AG20443 (cell line): Measurements from ENCODE around the gene CCDC85A.
"Not testable (repeated sequence)": the region's sequence is repeated elsewhere in the genome, so short reads cannot be mapped to it uniquely, and the experiment has no call there.

Source experiments
- DNase-seq: peaks from one replicate; pipeline ENCODE4 v3.0.0; 2012; ENCODE audit warnings: low spot score, mixed read lengths

The CCDC85A gene

DNA sequence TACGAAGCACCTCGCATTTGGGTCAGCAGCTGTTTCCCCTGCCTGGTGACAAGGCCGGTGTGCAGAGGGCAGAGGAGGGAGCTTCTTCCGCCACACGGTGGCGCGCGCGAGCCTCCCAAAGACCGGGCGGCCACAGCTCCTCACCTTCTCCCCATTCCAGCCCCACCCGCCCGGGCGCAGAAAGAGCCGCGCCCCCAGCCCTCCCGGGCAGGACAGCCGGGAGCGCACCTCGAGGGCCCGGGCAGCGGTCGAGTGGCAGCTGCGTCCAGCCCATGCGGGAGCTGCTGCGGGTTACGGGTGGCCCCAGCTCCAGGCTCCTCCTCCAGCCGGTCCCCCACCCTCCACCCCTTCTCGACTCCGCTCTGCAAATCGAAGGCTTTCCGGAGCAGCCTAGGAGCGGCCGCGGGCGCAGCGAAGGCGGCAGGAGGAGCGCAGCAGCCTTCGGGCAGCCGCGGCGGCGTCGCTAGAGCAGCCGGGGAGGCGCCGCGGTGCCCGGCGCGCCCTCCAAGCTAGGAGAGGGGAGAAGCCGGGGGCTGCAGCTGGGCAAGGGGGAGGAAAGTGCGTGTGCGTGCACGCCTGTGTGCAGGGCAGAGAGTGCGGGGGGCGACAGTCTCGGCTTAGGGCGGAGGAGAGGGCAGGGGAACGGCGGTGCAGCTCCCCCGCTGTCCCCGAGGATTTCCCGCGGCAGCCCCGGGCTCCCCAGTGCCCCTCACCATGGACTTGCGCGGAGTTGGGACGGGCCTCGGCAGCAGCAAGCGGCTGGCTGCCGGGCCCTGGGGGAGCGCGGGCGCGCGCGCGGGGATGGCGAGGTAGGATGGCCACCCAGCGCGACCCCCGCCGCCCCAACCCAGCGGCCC is at the start of gene CCDC85A:
Gene CCDC85A (plus strand): TSS at position 348 of the 857 bp plus-strand sequence. CDS start 635 bp downstream, outside the sequence.
- DNase-seq, result peak; percentile 94

DNA sequence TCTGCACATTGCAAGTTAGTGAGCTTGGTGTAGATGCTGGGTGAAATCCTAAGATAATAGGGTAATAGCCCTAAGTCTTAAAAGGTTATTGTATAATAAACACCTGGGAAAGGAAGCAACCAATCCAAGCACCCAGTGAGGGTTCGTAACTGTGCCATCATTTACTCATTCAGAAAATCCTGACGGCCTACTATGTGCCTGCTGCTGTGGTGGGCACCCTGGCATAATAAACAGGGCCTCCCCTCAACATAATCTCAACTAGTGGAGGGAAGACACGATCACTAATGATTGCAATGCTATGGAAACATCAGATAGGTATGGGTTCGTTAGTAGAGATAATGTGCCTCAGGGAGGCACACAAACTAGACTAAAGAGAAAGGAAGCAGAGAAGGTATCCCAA is 48.9 kb upstream of the CCDC85A start:
- DNase-seq, result no peak

DNA sequence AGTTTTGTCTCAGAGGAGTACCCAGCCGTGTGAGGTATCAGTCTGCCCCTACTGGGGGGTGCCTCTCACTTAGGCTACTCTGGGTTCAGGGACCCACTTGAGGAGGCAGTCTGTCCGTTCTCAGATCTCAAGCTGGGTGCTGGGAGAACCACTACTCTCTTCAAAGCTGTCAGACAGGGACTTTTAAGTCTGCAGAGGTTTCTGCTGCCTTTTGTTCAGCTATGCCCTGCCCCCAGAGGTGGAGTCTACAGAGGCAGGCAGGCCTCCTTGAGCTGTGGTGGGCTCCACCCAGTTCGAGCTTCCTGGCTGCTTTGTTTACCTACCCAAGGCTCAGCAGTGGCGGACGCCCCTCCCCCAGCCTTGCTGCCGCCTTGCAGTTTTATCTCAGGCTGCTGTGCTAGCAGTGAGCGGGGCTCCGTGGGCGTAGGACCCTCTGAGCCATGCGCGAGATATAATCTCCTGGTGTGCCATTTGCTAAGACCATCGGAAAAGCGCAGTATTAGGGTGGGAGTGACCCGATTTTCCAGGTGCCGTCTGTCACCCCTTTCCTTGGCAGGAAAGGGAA is 41.2 kb upstream of the CCDC85A start:
- DNase-seq, result not testable (repeated sequence)

DNA sequence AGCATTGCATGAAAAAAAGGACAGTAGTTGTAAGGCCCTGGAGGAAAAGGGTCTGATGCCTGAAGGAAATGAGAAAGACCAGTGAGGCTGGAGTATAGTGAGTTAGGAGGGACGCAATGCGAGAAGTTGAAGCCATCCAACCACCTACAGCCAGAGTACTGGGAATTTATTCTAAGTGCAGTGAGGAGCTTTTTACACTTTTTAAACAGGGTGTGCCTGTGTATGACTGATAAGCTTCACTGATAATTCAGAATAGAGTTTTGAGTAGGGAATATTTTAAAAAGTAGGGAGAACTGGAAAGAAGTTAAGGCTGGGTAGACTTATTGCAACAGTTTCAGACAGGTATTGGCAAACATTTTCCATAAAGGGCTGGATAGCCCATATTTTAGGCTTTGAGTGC is 35.9 kb upstream of the CCDC85A start:
- no peak for DNase-seq

DNA sequence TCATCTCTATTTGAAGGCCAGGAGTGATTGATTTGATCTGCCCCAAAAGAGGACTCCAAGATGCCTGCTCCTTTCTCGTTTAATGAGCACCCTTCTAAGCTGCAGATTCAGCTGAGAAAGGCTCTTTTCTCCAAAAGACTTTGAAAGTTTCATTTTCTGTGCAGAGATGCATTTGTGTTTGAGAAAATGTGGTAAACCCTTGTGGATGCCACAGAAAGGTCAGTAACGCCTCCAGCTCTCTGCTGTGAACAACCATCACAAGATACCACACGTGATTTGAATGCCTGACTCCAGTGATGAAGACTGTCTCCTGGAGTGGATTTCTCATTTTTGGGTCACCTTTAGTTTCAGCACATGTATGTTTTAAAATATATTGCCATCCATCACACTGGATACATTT is 35.0 kb upstream of the CCDC85A start:
- no peak for DNase-seq

DNA sequence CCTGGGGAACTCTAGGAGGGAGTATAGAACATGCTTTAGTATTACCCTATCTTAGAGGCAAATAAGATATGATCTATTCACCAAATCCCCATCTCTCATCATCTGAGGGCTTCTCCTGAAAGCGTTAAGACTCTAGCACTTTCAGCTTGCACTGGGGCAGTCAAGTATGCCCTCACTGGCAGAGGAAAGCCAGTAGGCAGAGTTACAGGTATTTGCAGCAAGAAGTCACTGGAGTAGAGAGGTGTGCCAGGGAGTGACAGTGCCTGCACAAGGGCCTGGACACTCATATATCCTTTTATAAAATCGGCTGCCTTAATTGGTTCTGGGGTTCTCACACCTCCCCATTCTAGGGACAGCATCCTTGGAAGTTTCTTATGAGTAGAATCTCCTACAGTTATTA is 31.9 kb upstream of the CCDC85A start:
- DNase-seq, result no peak

DNA sequence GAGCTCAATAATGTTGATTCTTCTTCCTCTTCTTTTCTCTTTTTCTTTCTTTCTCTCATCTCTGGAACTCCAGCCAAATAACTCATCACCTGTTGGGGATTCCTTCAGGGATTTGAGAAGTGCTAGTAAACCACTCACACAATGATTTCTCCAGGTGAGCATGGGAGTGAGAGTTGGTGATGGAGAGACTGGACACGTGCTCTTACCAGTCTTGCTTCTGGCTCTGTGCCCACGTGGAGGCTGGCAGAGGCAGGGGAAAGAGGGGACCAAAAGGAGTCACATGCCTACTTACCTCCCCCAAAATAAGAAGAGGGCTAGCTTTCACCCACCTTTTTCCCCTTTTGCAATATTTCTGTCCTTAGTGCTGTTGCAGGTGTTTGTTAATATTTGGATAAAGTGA is 28.6 kb upstream of the CCDC85A start:
- DNase-seq, result no peak

DNA sequence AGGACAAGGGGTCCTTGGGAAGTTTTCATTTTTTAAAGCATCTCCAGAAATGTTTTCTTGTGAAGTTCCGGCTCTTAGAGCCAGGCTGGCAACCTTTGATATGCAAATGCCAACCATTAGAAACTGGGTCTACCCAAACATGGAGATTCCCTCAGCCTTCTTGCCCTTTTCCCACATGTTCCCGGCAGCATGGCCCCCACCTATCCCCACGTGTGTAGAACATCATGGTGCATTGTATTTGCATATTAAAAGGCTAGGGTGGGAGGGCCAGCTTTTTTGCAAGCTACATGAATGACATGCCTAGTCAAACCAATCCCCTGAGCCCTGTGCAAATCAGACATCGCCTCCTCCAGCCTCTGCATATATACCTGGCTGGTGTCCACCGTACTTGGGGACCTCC is 23.9 kb upstream of the CCDC85A start:
- not testable (repeated sequence) for DNase-seq

DNA sequence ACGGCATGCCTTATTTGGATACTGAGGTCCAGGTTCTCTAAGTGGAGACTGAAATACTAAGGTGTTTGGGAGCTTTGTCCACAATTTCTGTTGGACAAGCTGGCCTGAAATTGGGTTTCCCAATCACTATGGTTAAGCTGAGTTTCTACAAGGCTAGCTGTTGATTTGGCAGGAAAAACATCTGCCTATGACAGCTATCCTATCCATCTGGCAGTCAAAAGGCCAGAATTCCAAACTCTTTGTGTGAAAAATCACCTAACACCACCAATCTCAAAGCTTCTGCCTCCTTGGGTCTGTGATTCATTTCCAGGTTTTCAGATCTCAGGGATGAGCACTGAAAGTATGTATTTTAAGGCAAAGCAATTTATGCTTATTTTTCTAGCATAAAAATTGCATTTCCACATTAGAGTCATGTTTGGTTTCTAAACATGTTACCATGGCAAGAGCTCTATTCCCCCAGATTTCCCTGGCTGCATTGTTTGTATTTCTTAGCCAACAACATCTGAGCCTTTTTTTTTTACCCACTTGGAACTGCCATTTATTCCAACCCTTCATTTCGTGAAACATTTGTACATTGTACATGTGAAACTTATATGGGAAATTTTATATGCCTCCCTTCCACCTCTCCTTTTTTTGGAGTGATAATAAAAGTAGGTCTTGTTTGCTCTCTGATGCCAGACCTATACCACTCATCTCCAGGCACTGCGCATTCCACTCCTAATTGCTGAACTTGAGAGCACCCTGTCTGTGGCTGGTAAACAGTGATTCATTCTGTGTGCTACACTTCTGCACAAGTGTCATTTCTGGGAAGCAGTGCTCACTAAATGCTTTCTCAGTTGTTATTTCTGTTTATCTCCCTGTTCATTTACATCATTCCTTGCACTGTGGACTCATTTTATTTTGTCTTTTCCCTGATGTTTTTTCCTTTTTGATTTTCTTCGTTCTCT is 15.9 kb upstream of the CCDC85A start:
- peak; percentile 54 for DNase-seq

DNA sequence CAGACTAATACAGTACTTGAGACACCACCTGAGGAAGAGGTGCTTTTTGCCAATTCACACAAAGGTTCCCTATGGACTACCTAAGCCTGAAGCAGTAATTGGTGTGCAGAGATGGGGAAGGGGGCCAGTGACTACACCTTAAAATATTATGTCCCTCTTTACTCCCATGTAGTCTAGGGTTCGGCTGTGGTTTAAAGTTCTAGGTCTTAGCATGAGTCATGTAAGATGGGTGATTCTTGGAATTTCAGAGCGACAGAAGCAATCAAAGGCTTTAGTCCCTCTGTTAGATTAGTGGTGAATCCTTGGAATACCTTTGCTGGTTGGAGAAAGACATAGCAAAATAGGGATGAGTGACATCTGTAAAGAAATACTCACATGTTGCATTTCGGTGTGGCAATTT is 14.3 kb upstream of the CCDC85A start:
- DNase-seq, result no peak

DNA sequence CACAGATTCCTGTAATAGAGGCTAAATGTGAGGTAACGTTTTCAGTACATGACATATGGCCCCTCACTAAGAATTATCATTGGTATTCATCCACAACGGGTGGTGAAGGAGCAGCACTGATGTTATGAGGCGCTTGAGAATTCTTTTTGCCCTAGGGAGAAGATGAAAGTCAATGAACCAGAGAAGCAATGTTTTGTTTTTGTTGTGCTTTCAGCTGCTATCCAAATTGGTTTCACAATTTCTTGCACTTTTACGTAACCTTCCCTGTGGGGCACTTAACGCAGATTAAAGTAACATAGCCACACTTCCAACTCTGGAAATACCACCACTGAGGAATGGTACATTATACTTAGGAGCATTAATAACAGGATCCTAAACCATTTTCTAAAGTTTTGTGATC is 13.3 kb upstream of the CCDC85A start:
- DNase-seq, result no peak

DNA sequence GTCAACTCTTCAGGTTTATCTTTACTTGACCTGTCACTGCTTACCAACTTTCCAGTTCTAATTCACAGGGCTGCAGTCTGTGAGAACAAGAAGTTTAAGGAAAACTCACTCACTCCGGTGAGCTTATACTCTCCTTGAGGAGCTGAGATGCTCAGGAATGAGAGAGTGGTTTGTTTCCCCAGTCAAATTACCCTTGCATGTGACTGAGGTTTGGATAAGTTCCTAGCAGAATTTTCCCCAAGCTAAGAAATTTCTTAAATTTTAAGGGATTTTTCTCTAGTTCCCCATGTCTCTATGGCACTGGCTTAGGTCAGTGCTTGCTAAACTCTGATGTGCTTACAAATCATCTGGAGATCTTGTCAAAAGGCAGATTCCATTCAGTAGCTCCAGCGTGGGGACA is 12.8 kb upstream of the CCDC85A start:
- DNase-seq, result peak; percentile 24

DNA sequence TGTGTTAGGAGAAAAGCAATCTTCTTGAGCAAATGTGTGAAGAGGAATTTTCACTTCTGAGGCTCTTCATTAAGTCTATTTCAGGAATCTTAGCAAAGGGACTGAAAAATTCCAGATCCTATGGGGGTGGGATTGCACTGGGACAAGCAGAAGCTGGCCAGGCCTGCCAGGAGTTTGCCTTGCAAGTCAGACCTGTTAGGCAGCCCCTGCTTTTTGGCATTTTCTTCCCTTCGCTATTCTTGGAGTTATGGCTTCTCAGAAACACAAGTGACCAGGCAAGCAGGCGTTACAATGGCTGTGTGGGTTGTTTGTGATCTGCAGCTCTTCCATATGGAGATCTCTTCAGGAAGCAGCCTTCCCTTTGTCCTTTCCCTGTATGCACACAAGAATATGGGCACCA is 8.0 kb upstream of the CCDC85A start:
- DNase-seq, result no peak

DNA sequence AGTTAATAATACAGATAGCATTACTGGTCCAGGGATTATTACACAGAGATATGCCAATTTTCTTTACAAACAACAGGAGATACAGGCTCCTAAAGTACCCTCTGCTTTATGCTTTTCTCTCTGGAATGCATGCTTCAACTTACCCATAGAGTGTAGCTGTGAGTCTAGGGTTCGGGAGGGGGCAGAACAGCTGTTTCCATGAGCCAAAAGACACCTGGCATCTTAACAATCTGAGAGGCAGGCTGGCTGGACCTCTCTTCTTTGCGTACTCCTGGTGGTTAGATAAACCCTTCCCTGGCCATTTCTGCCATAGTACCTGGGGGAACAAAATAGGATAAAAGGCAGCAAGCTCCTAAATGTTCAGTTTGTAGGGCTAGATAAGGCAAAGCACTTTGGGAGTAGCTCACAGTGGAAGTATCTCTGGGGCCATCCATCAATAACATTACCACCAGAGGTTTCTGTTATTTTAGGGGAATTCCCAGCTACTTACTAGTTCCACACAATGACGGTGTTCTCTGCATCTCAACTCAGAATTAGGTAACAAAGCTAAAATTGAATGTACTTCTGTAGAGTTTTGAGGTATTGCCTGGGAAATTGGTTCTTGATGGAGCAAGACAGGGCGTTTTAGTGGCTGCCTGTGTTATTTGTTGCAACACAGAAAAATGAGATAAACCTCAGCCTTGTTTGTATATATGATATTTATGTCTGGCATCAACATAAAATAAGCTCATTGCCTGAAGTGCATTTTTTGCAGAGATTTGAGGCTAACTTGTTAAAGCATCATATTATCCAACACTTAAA is 6.2 kb upstream of the CCDC85A start:
- DNase-seq, result no peak

DNA sequence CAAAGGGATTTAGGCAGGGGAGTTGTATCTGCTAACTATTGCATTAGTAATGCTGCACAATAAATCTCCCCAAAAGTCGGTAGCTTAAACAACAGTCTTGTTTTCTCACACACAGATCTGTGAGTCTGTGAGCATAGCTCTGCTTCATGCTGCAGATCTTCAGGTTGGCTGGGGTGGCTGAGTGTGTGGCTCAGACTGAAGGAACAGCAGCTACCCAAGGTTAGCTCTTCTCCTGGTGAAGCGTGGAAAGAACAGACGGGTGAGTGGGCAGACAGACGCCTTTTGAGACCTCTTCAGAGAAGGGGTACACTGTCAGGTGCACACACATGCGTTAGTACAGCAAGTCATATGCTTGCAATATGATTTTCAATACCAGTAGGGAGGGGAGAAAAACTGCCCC is 3.9 kb upstream of the CCDC85A start:
- DNase-seq, result no peak

DNA sequence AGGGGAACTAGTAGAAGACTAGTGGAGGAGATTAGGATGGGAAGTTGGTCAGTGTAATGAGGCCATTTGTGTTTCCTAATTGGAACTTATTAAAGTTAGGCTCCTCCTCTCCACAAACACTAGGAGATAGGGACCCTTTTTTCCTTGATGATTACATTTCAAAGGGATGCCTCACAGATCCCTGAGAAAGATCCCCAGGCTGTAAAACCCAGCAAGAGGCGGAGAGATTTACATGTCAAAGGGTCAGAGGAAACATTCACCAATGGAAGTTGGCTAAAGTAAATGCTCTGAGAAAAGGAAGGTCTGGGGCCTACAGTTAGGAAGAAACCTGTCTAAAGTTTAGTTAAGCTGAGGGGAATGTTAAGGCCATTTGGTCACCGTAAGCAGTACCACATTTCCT is 1.4 kb upstream of the CCDC85A start:
- no peak for DNase-seq

DNA sequence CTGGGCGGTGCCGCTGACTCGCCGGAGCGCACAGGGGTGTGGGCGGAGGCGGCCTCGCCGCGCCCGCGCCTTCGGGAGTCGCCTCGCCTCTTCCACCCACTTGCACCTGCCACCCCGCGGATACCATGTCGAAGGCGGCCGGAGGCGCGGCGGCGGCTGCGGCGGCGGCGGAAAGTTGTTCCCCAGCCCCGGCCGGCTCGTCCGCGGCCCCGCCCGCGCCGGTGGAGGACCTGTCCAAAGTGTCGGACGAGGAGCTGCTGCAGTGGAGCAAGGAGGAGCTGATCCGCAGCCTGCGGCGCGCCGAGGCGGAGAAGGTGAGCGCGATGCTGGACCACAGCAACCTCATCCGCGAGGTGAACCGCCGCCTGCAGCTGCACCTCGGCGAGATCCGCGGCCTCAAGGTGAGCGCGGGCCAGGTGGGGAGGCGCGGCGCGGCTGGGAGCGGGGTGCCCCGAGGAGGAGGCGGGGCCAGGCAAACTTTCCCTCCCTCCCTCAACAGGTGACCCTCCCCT is 766 bp downstream of the CCDC85A start:
- DNase-seq, result peak; percentile 23

DNA sequence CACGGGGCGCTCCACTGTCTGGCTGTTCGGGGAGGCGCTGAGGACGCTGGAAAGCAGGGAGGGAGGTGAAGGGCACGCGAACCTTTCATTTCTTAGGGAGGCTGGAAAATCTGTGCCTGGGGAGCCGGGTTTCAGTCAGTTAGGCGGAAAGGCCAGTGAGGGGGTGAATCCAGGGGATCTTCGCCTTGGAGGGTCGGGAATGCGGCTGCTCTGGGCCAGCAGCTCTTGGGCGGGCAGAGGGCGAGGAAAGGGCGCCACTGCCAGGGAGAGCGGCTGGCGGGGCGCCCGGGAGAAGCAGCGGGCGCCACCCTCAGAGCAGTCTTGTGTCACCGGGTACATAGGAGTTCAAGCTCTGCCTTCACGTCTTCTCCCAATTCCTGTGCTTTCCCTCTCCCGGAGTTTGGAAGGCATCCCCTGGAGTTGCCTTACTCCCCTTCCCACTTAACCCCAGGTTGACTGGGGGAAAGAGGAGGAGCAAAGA is 1.4 kb downstream of the CCDC85A start:
- DNase-seq, result peak; percentile 68

DNA sequence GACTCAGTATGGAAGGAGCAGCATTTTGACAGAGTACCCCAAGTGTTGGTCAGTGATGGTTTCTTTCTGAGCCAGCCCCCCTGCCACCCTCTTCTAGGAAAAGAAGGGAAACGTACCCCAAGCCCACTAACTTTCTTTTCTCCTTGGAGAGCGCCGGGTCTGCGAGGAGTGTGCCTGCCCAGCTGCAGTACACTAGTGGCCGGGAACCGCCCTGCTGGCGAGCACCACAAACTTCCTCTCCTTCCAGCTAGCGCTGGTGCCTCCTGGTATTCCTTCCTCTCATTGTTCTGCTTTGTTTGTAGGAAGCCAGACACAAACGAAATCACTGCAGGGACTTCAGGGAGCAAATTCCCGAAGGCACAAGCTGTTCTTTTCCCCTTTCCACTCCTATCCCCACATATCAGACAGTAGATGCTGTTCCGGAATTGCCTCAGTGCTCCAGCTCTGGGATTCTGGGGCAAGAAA is 1.8 kb downstream of the CCDC85A start:
- peak; percentile 72 for DNase-seq

DNA sequence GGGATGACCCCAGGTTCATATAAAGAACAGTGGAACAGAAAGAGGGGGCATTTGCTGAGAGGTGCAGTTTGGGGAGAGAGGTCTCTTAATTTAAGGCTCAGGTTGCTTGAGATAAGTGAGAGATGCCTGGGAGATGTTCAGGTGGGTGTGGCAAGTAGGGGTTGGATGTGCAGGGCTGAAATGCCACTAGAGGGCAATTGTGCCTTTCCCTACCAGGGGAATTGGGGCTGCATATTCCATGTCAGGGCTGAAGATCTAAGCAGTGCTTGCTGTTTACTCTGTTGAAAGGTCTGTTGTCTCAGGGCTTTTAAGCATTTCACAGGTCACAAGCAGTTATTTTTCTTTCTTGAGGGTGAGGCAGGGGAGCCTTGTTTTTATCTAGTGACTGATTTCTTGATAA is 7.8 kb downstream of the CCDC85A start:
- DNase-seq, result peak; percentile 61

DNA sequence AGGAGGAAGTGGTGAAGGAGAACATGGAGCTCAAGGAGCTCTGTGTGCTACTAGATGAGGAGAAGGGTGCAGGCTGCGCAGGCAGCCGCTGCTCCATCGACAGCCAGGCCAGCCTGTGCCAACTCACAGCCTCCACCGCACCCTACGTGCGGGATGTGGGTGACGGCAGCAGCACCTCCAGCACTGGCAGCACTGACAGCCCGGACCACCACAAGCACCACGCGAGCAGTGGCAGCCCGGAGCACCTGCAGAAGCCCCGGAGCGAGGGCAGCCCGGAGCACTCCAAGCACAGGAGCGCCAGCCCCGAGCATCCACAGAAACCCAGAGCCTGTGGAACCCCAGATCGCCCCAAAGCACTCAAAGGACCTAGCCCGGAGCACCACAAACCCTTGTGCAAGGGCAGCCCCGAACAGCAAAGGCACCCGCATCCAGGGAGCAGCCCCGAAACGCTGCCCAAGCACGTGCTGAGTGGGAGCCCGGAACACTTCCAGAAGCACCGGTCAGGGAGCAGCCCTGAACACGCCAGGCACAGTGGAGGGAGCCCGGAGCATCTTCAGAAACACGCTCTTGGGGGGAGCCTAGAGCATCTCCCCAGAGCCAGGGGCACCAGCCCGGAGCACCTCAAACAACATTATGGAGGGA is 9.0 kb downstream of the CCDC85A start:
- no peak for DNase-seq
